Gastrocnemius medialis (tissue), 4 donors: ENCODE measurements around the gene ACOT11.

Experiments used
- CTCF ChIP-seq, 5 experiments: fragments of 450-650 bp in 3 of 5; fragments of 200-600 bp in 2 of 5; sonication (generic) in 2 of 5; IDR thresholded peaks in 4 of 5; conservative IDR thresholded peaks in 1 of 5; 1 replicate in 4 of 5; 2 replicates in 1 of 5; pipeline ENCODE4 v1.5.1; 2016 to 2019; ENCODE audit warnings: antibody characterized with exemption in 5 of 5, mild to moderate bottlenecking in 3 of 5, moderate library complexity in 3 of 5
- POLR2A ChIP-seq, 2 donors: fragments of 450-650 bp; IDR thresholded peaks; one replicate each; pipeline ENCODE4 v1.6.1; 2017; ENCODE audit warnings: antibody characterized with exemption in 2 of 2, mild to moderate bottlenecking in 2 of 2, moderate library complexity in 2 of 2

GRCh38 chr1:54542120-54542961, 5.7 kb upstream of the ACOT11 start:
- TF ChIP-seq CTCF (IDR thresholded peaks at IDR 0.05 in 4 of 5, conservative IDR thresholded peaks at IDR 0.05 in 1 of 5) (peak in 1 of 5 experiments; percentile 14), POLR2A (IDR thresholded peaks at IDR 0.05) (no peak)
